ENCODE results near the gene LTBR.

Gene LTBR

GRCh38 chr12:6368906-6369525 is 14.9 kb upstream of the LTBR start:
- no peak for DNase-seq (ENCODE audit: low read depth)

DNA sequence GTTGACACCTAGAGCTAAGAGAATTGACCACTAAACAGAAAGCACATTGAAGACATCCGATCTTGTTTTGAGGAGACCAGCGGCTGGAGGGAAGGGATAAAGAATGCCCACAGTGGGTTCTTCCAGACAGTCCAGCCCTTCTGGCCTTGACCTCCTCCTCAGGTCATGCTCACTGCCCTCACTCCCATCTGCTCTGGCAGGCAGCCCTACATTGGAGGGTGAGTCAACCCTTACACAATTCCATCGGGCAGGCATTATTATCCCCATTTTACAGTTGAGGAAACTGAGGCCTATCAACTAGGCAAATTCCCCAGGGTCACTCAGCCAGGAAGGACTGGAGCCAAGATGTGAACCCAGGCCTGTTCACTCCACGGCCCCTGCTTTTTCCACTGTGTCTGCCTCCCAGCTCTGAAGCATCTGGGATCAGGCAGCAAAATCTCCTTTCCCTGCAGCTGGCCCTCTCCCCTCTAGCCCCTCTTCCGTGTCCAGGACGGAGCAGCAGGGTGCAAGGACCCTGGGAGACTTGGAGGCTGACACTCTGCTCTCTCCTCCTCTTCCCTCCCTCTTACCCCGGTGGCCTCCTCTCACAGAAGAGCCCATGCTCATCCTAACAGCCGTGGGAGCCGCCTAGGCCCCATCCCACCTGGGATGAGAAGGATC is 13.9 kb upstream of the LTBR start:
- no peak for DNase-seq (ENCODE audit: low read depth)

DNA sequence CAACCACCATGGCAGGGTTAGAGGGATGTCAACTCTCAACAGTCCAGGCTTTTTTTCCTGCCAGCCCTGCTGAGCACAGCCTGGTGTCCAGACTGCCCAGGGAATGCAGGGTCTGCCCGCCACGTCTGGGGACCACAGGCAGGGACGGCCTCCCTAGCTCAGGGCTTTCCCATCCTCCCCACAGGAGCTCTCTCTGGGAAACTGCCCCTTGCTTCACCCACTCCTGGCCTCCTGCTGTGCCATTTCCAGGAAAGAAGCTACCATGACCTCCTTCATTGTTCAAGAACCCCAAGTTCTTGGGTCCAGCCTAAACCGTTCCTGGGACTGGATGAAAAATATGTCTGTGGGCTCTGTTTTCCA is 13.4 kb upstream of the LTBR start:
- DNase-seq (ENCODE audit: low read depth), result no peak

DNA sequence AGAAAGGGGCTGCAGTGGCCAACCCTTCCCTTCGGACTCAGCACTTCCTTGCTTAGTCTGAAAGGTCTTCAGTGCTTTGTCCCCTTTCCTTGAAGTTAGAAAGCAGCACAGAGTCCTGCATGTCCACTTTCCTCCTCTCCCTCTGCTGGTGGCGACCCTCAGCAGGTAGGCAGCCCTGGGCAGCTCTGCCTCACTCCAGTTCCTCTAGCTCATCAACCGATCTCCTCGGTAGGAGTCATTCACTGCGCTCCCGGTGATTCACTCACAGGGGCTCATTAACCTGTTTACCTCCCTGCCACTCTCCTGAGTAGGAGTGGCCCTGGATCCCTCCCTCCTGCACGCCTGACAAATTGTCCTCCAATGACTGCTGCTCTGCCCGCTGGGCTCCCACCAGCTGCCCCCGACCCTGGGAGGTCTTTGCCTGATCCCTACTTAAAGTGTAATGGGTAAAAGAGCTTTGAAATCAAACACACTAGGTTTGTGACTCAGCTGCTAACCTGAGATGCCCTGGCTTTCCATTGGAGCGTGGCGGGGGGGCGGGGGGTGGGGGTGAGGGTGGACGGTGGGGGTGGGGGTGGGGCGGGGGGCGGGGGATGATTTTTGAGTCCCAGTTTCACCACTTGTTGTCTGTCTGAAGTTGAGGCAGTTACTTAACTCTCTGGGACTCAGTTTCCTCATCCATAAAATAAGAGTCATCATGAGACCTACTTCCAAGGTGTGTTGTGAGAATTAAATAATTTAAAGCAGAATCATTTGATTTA is 12.8 kb upstream of the LTBR start:
- no peak for DNase-seq (ENCODE audit: low read depth)

- peak; percentile 81 for DNase-seq (ENCODE audit: low read depth)
Observed at GRCh38 chr12:6372403-6373003, 11.5 kb upstream of the LTBR start.

DNA sequence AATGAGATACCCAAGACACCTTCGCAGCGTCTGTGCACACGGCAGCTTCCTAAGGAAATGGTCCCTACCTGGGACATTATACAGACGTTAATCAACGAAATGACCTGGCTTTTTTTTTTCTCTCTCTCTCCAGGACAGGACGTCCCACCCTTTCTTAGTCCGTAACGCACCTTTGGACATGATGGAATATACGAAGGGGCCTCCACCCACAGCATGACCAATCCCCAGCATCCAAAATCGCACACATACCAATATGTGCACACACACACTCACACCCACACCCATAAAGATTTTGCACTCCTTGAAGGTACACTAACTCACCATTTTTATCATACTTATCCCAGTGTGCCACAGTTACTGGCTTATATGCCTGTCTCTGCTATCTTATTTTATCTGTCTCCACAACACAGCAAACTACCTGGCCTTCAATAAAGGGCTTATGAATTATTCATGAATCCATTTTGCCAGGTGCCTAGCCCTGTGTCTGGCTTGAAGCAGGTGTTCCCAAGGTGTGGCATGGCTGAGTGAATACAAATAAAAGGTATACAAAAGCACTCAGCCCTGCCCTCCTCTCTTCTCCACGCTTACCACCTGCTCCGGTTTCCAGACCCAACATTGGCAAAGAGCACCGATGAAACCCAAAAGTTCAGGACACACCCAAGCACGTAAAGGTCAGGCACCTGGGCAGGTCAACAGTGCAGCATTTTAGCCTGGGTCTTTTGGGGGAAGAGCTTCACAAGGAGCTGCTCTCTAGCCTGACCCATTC is 10.8 kb upstream of the LTBR start:
- no peak for DNase-seq (ENCODE audit: low read depth)

GRCh38 chr12:6374028-6374785 is 9.8 kb upstream of the LTBR start:
- DNase-seq (ENCODE audit: low read depth), result no peak

DNA sequence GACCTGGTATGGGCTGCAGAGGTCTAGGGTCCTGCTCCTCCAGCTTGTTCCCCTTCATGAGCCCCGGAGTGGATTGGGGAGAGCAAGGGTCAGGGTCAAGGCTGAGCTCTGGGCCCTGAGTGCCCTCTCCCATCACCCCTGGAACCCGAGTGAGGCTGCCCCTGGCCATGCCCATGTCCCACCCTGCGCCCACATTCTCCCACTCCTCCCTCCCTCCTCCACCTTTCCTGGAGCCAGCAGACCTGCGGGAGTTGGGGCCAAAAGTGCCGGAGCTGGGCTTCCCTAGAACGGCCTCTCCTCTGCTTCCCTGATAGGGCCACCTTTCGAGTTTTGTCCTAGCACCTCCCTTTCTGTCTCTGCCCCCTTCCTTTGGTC is 9.2 kb upstream of the LTBR start:
- no peak for DNase-seq (ENCODE audit: low read depth)

DNA sequence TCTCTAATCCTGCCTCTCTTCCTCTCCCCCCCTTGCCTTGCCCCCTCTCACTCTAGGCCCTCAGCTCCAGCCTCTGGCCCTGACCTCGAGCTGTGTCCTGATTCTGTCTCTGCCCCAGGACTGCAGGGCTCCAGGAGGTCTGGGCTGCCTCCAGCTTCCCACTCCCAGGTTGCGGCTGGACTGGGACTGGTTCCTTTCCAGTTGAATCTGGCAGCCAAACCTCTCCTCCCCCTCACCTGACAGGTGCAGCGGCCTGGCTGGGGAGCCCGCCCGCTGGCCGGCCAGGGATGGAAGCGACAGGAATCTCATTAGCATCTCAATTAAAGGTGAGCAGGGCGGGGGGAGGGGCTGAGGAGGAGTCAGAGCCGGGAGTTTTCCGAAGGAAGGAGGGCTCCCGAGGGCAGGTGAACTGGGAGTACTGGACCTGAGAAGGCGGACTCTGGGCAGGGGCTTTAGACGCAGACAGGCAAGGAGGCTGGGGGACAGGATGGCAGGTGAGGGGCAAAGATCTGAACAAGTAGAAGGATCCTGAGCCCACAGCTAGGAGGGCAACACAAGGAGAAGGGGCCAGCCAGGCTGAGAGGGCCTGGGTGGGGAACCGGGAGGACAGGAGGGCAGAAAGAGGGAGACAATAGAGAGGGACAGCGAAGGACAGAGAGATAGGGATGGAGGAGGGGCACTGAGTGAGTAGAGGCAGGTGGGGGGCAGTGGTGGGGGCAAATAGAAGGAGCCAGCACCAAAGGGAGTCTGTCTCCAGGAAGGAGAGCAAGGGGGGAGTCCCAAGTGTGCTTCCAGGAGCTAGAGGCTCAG is 8.5 kb upstream of the LTBR start, which contains the start of gene SCNN1A:
TSS of gene SCNN1A (minus strand) at position 295 of the 810 bp plus-strand sequence. CDS start 780 bp downstream, outside the sequence.
- DNase-seq (ENCODE audit: low read depth), result no peak

- peak; percentile 61 for DNase-seq (ENCODE audit: low read depth)
Observed at GRCh38 chr12:6376079-6376869, 7.7 kb upstream of the LTBR start.

DNA sequence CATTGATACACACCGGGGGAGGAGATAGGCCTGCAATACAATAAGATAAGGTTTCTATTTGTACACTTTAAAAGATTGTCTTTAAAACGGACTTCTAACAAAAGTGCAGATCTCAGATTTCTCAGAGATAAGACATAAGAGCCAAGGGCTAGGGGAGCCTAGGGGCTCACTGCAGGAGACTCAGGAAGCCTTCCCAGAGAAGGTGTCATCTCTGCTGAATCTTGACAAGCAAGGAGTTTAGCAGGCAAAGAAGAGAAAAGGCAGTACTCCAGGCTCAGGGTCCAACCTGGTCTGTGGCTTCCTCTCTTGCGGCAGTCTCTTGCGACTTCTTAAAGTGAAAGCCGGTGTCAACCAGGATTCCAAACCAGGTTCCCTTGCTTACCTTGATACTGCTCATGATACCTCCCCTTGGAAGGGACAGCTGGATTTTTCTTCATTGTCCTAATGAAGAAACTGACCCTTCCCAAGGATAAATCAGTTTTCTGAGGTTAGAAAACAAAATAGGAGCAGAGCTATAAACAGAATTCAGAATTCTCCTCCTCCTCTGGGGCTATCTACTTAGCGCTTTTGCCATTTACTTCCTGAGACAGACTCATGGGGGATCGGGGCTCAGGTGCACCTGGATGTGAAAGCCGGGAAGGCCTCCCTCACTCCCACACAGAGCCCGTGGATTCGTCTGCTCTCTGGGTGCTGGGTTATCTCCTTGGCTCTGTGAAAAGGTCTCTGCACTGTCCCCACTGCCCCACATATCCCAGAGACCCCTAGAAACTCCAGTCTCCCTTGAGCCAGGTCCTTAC is 6.9 kb upstream of the LTBR start:
- DNase-seq (ENCODE audit: low read depth), result no peak

DNA sequence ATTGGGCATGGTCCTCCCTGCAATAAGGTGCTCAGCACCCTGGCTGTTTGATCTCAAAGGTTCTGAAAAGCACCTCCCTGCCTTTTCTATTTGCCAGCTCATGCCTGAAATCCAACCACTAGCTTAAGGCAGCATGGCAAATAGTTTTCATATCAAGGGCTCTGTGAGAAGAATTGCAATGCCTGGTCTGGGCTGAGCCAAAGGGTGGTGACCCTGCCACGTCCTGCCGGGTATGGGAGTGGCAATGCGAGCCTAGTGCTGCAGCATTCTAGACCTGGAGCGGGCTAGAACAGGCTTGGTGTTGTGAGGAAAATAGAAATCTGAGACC is 6.3 kb upstream of the LTBR start:
- DNase-seq (ENCODE audit: low read depth), result no peak

DNA sequence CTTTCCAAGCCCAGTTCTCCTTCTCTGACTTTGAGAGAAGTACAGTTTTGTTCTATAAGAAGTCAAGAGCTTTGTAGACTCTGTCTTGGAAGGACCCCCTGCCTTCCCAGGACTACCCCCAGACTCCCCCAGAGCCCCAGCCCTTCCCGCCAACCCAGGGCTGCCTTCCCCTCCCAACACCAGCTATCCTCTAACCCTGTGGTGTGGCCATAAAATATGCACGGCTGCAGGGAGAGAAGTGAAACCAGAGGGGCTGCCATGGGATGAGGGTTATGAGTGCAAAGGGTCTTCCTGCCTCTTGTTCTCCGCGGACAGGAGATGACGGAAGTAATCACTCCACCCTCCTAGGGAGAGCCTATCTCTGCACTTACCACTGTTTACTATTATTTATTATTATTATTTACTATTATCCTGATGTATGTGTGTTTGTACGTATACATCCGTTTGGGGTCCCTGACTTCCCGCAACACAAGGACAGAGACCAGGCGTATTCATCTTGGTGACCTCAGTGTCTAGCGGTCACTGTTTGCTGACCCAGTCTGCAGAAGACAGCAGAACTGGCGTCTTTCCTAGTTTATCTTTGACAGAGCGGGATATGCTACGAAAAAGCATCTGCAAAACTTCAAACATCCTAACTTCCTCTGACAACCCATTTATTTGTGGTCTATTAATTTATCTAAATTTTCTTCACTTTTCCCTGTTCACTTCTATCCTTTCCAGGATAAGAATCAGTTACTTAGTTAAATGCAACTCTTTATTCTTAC is 5.1 kb upstream of the LTBR start:
- no peak for DNase-seq (ENCODE audit: low read depth)

DNA sequence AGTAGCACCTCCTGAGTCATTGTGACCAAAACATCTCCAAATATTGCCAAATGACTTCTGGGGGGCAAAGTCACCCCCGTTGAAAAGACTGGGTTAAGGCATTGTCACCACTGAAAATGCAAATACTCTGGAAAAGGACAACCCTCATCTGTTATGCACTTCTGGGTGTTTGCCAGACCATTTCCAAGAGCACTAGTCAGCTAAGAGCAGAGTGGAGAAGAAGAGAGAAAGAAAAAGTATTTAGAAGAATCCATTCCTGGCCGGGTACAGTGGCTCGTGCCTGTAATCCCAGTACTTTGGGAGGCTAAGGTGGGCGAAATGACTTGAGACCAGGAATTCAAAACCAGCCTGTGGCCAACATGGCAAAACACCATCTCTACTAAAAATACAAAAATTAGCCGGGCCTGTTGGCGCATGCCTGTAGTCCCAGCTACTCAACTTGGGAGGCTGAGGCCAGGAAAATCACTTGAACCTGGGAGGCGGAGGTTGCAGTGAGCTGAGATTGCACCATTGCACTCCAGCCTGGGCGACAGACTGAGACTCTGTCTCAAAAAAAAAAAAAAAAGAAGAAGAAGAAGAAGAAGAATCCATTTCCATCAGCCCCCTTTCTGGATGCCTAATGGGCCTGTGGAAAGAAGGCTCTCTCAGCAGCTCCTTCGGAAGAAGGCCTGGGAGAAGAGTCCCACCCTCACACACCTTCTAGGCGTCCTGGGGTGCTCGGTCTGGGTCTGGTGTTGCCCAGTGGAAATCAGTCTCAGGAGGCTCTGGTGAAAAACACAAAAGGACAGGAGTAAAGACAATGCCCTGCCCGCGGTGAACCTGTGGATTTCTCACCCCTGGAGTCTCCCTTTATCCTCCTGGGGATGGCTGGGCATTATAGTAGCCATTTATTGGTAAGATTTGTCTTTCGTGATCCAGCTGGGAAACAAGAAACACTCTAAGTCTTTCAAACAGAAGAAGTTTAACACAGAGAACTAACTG is 3.5 kb upstream of the LTBR start:
- peak; percentile 45 for DNase-seq (ENCODE audit: low read depth)

DNA sequence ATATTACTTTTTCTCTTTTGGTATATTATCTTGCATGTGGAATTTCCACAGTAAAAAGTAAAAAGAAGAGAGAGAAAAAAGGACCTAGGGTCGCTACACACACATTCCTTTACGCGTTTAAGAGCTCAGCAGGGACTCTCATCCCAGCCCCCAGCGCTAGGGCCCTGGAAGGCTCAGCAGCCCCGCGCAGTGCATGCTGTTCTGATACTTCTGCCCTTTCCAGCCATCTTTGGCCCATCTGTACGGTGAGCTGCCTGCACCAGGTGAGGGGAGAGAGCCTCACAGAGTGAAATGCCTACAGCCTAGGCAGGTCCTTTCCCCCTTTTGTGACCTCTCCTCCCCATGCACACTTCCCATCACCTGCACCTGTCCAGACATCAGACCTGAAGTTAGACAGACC is 1.6 kb upstream of the LTBR start:
- DNase-seq (ENCODE audit: low read depth), result no peak

- DNase-seq (ENCODE audit: low read depth), result no peak
Observed at GRCh38 chr12:6382982-6383381, 980 bp upstream of the LTBR start.
